H1 (cell line): Measurements from ENCODE around the gene KLF13. TPM values are rescaled to one million over a fixed set of nuclear protein-coding genes. Genes with fewer than 3 reads are reported as not detected.

Source experiments
- CTCF ChIA-PET: fragments of 300-600 bp; sonication (Branson Sonifier 250); formaldehyde crosslinking; loops from one replicate; lab custom pipeline; 2021; ENCODE audit not compliant: partially characterized antibody; lab: Charles Lee
- POLR2A ChIA-PET: fragments of 300-600 bp; sonication (Branson Sonifier 250); formaldehyde crosslinking; loops from one replicate; lab custom pipeline; 2021; ENCODE audit warnings: inconsistent platforms; ENCODE audit not compliant: partially characterized antibody; lab: Charles Lee
- DNase-seq, 2 experiments: peaks; one replicate each; pipeline versions ENCODE4 v3.0.0 to v3.0.0-alpha.2; 2010 to 2022; ENCODE audit warnings: low spot score in 2 of 2, low read depth in 1 of 2, mixed read lengths in 1 of 2
- FAIRE-seq: peaks from 2 replicates; lab custom pipeline; 2011; peaks lifted over from hg19 to GRCh38; lab: Jason Lieb, UNC
- H2AFZ ChIP-seq: 2 replicates; pipeline ENCODE4 v1.8.1; 2012; ENCODE audit warnings: low read length, inconsistent platforms
- H2AK5ac ChIP-seq: 2 replicates; pipeline ENCODE4 v1.6.1; 2013; ENCODE audit warnings: low read depth, low read length
- H2BK120ac ChIP-seq: replicated peaks from 2 replicates; pipeline ENCODE3; 2013; ENCODE audit warnings: low read depth, low read length, inconsistent platforms
- H2BK12ac ChIP-seq: 2 replicates; pipeline ENCODE4 v1.6.1; 2013; ENCODE audit warnings: low read depth, low read length
- H2BK15ac ChIP-seq: 2 replicates; pipeline ENCODE4 v1.6.1; 2013; ENCODE audit warnings: low read length
- H2BK20ac ChIP-seq: 2 replicates; pipeline ENCODE4 v1.6.1; 2013; ENCODE audit warnings: low read length
- H2BK5ac ChIP-seq: 2 replicates; pipeline ENCODE4 v1.6.1; 2013; ENCODE audit warnings: low read depth, low read length
- H3K14ac ChIP-seq: 2 replicates; pipeline ENCODE4 v1.6.1; 2013; ENCODE audit warnings: inconsistent platforms; ENCODE audit not compliant: insufficient read length
- H3K18ac ChIP-seq: 2 replicates; pipeline ENCODE4 v1.6.1; 2013; ENCODE audit warnings: low read length; ENCODE audit errors: extremely low read depth
- H3K23ac ChIP-seq: 2 replicates; pipeline ENCODE4 v1.6.1; 2013; ENCODE audit warnings: inconsistent platforms; ENCODE audit not compliant: insufficient read length
- H3K23me2 ChIP-seq: 2 replicates; pipeline ENCODE4 v1.6.1; 2013; ENCODE audit warnings: low read depth, low read length
- H3K27ac ChIP-seq: 2 replicates; pipeline ENCODE4 v1.6.1; 2011; ENCODE audit warnings: low read depth, low read length, inconsistent platforms
- H3K27me3 ChIP-seq, 4 experiments: replicated peaks in 1 of 4; 1 replicate in 1 of 4; 2 replicates in 3 of 4; pipeline versions ENCODE4 v1.6.1 to v1.8.1; 2011 to 2013; ENCODE audit warnings: low read length in 3 of 4, mild to moderate bottlenecking in 3 of 4, inconsistent platforms in 2 of 4, mixed read lengths in 2 of 4, moderate library complexity in 1 of 4; ENCODE audit not compliant: control insufficient read depth in 3 of 4, insufficient read depth in 3 of 4; ENCODE audit errors: extremely low read depth in 1 of 4
- H3K36me3 ChIP-seq, 4 experiments: 2 replicates each; pipeline versions ENCODE4 v1.6.1 to v1.8.1; 2011 to 2013; ENCODE audit warnings: mild to moderate bottlenecking in 4 of 4, low read length in 3 of 4, moderate library complexity in 2 of 4, control low read depth in 1 of 4, inconsistent platforms in 1 of 4; ENCODE audit not compliant: insufficient read depth in 4 of 4, control insufficient read depth in 2 of 4
- H3K4ac ChIP-seq: replicated peaks from 2 replicates; pipeline ENCODE3; 2013; ENCODE audit warnings: low read length, low read depth, mixed read lengths, inconsistent platforms; ENCODE audit not compliant: insufficient read length
- H3K4me1 ChIP-seq, 4 experiments: replicated peaks in 1 of 4; 1 replicate in 1 of 4; 2 replicates in 3 of 4; pipeline versions ENCODE4 v1.6.1 to v1.8.1; 2011 to 2013; ENCODE audit warnings: low read length in 3 of 4, inconsistent platforms in 2 of 4, mixed read lengths in 1 of 4; ENCODE audit not compliant: insufficient read depth in 4 of 4, control insufficient read depth in 3 of 4
- H3K4me2 ChIP-seq, 2 experiments: 2 replicates each; pipeline versions ENCODE4 v1.6.1 to v1.8.1; 2011 to 2013; ENCODE audit warnings: low read depth in 2 of 2, low read length in 2 of 2, control low read depth in 1 of 2, inconsistent platforms in 1 of 2, mild to moderate bottlenecking in 1 of 2; ENCODE audit not compliant: insufficient read depth in 1 of 2
- H3K4me3 ChIP-seq, 4 experiments: fragments of 200-600, 300-600 bp in 1 of 4; sonication (generic), shearing (Covaris generic), sonication (Bioruptor Twin) in 1 of 4; 2 replicates each; pipeline versions ENCODE4 v1.5.1 to v1.8.1; 2011 to 2016; ENCODE audit warnings: low read length in 4 of 4, low read depth in 3 of 4, control low read depth in 2 of 4, inconsistent platforms in 2 of 4, mild to moderate bottlenecking in 2 of 4, mixed read lengths in 1 of 4, moderate library complexity in 1 of 4; ENCODE audit not compliant: insufficient read depth in 2 of 4; ENCODE audit errors: extremely low read depth in 1 of 4
- H3K56ac ChIP-seq: replicated peaks from 2 replicates; pipeline ENCODE3; 2013; ENCODE audit warnings: low read depth, mild to moderate bottlenecking, mixed read lengths, low read length, inconsistent platforms; ENCODE audit not compliant: insufficient read length
- H3K79me1 ChIP-seq: 2 replicates; pipeline ENCODE4 v1.6.1; 2013; ENCODE audit warnings: low read depth, low read length, control low read depth
- H3K79me2 ChIP-seq, 2 experiments: 2 replicates each; pipeline versions ENCODE4 v1.6.1 to v1.8.1; 2012 to 2013; ENCODE audit warnings: low read length in 2 of 2, mild to moderate bottlenecking in 2 of 2, inconsistent platforms in 1 of 2; ENCODE audit not compliant: insufficient read depth in 2 of 2, control insufficient read depth in 1 of 2
- H3K9ac ChIP-seq, 4 experiments: replicated peaks in 1 of 4; 1 replicate in 1 of 4; 2 replicates in 3 of 4; pipeline versions ENCODE4 v1.6.1 to v1.8.1; 2011 to 2013; ENCODE audit warnings: low read depth in 3 of 4, low read length in 3 of 4, control low read depth in 2 of 4, mild to moderate bottlenecking in 2 of 4, moderate library complexity in 2 of 4, inconsistent platforms in 1 of 4; ENCODE audit errors: extremely low read depth in 1 of 4
- H3K9me3 ChIP-seq, 2 experiments: 2 replicates each; pipeline versions ENCODE4 v1.6.1 to v1.8.1; 2012 to 2013; ENCODE audit warnings: mild to moderate bottlenecking in 2 of 2, moderate library complexity in 2 of 2, control low read depth in 1 of 2, inconsistent platforms in 1 of 2, low read depth in 1 of 2, low read length in 1 of 2, mixed read lengths in 1 of 2; ENCODE audit not compliant: insufficient read depth in 2 of 2
- H4K20me1 ChIP-seq, 2 experiments: replicated peaks in 1 of 2; 2 replicates each; pipeline versions ENCODE3 to v1.8.1; 2011 to 2013; ENCODE audit warnings: inconsistent platforms in 2 of 2, low read length in 2 of 2, mild to moderate bottlenecking in 1 of 2; ENCODE audit not compliant: insufficient read depth in 2 of 2, control insufficient read depth in 1 of 2
- H4K5ac ChIP-seq: 2 replicates; pipeline ENCODE4 v1.6.1; 2013; ENCODE audit warnings: low read length, low read depth, mixed read lengths, inconsistent platforms; ENCODE audit not compliant: insufficient read length
- H4K8ac ChIP-seq: 2 replicates; pipeline ENCODE4 v1.8.0; 2013; ENCODE audit warnings: mild to moderate bottlenecking, moderate library complexity, low read length, inconsistent platforms; ENCODE audit not compliant: insufficient read depth; ENCODE audit errors: extremely low read depth
- H4K91ac ChIP-seq: replicated peaks from 2 replicates; pipeline ENCODE3; 2013; ENCODE audit warnings: low read length, mixed read lengths, inconsistent platforms; ENCODE audit not compliant: insufficient read length
- ASH2L ChIP-seq: fragments of 200-600, 300-600 bp; sonication (generic); IDR thresholded peaks from one replicate; pipeline ENCODE4 v1.7.1; 2017; ENCODE audit warnings: low read length
- CTBP2 ChIP-seq: IDR thresholded peaks from 2 replicates; pipeline ENCODE4 v1.7.0; 2011; ENCODE audit warnings: borderline replicate concordance, mild to moderate bottlenecking, moderate library complexity, mixed read lengths, low read length; ENCODE audit not compliant: insufficient read depth, insufficient read length
- FOSL1 ChIP-seq: IDR thresholded peaks from 2 replicates; pipeline ENCODE4 v1.6.1; 2011; ENCODE audit warnings: mild to moderate bottlenecking, low read depth, low read length, moderate library complexity; ENCODE audit not compliant: insufficient read depth
- MAFK ChIP-seq: IDR thresholded peaks from 2 replicates; pipeline ENCODE4 v1.6.1; 2012; ENCODE audit warnings: low read depth, mild to moderate bottlenecking, improper control_type of control experiment, low read length
- POLR2AphosphoS5 ChIP-seq: IDR thresholded peaks from 2 replicates; pipeline ENCODE4 v1.6.1; 2011; ENCODE audit warnings: low read depth, low read length
- RAD21 ChIP-seq, 2 experiments: IDR thresholded peaks in 1 of 2; conservative IDR thresholded peaks in 1 of 2; 2 replicates each; pipeline ENCODE4 v1.6.1; 2011; ENCODE audit warnings: low read depth in 2 of 2, low read length in 2 of 2, improper control_type of control experiment in 1 of 2, inconsistent platforms in 1 of 2, mild to moderate bottlenecking in 1 of 2, moderate library complexity in 1 of 2
- SAP30 ChIP-seq: fragments of 300-600 bp; sonication (generic); IDR thresholded peaks from 2 replicates; pipeline ENCODE4 v1.7.1; 2012; ENCODE audit warnings: low read length, moderate library complexity, mild to moderate bottlenecking, inconsistent platforms; ENCODE audit not compliant: insufficient read depth, insufficient replicate concordance
- SP2 ChIP-seq: IDR thresholded peaks from 2 replicates; pipeline ENCODE4 v1.6.1; 2012; ENCODE audit warnings: mild to moderate bottlenecking, low read length, inconsistent platforms
- TAF1 ChIP-seq: IDR thresholded peaks from 2 replicates; pipeline ENCODE4 v1.6.1; 2011; ENCODE audit warnings: mild to moderate bottlenecking, low read depth, low read length
- WGBS, 2 experiments: shearing (Covaris generic) in 1 of 2; methylation state at CpG; one replicate each; pipeline versions ENCODE4 v1.1.6 to v1.1.7; 2013 to 2015; ENCODE audit warnings: low lambda C conversion rate in 2 of 2, mixed read lengths in 2 of 2, inconsistent platforms in 1 of 2, low coverage in 1 of 2, missing lambda C conversion rate in 1 of 2; ENCODE audit not compliant: insufficient replicate concordance in 2 of 2, insufficient coverage in 1 of 2, insufficient read length in 1 of 2; ENCODE audit errors: extremely low coverage in 1 of 2, missing lambda C conversion rate in 1 of 2; 5-methylcytosine and 5-hydroxymethylcytosine counted together
- polyA plus RNA-seq, 7 experiments: library from polyadenylated mRNA; depleted of rRNA in 3 of 7; stranded (reverse) in 5 of 7; unstranded in 2 of 7; fragments of >200 nt in 5 of 7; fragments of 200-250 nt in 2 of 7; gene quantifications; 1 replicate in 5 of 7; 2 replicates in 1 of 7; 4 replicates in 1 of 7; pipeline versions ENCODE4 v1.2.1 to v1.2.3, GENCODE V29; 2011 to 2013; ENCODE audit warnings: missing spikeins in 2 of 7, mixed read lengths in 2 of 7
- total RNA-seq: library from RNA; stranded (reverse); fragmentation: NEBNext Ultra II Directional; extraction: Animal tissue kit (Norgen Biotek cat#: 25700); gene quantifications from 2 replicates; pipeline ENCODE4 v1.2.1, GENCODE V29; 2021

KLF13 gene
- total and polyA plus RNA-seq, 2 of the 8 experiments (the other 6 are each of a cell fraction or from before 2014, with no cell fraction given) = 18.3 to 33.4 TPM

DNA sequence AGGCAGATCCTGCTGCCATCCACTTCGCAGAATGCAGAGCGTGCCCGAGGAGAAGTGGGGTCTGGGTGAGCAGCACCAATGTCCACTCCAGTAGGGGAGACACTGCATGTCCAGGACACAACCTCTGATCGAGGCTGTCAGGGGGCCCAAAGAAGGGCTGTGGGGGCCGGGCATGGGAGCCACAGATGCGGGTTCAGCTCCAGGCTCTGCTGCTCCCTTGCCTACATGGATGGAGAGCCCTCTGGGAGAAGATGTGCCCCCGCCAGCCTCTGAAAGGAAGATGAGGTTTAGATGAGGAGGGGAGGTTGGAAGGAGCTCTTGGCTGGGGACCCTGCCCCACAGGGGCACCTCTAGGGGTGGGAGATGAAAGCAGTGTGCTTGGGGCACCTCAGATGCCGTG lies 75.4 kb downstream of the KLF13 start:
- Histone ChIP-seq H3K4ac (no peak overlapping the region), H3K9me3 (no peaks in the 10 kb centered on the region; a peak in 1 of 4 replicates), H3K23me2 (no peaks in the 10 kb centered on the region), H4K20me1 (no peaks in the 10 kb centered on the region), H3K23ac (no peak overlapping the region), H3K18ac (no peak overlapping the region), H3K56ac (no peak overlapping the region), H3K27me3 (no peaks in the 10 kb centered on the region; a peak in 2 of 7 replicates), H2BK12ac (no peak overlapping the region)
- POLR2A ChIA-PET = interaction anchor here (1.7 kb wide), 1 partner anchor 36 kb away, joined by 5 read pairs; no protein-coding TSS in a partner anchor
- DNase-seq = no peak
- no peak for TF ChIP-seq MAFK
- no peak for TF ChIP-seq RAD21 (IDR thresholded peaks at IDR 0.05 in 1 of 2, conservative IDR thresholded peaks at IDR 0.05 in 1 of 2; ENCODE audit: low read depth in 2 of 2, low read length in 2 of 2)
- TF ChIP-seq FOSL1 = no peak
- TF ChIP-seq SAP30 = no peak
- TF ChIP-seq CTBP2 = no peak
- no peak for TF ChIP-seq POLR2AphosphoS5
- TF ChIP-seq ASH2L = no peak
- TF ChIP-seq TAF1 = no peak
- no peak for TF ChIP-seq SP2
- TF ChIP-seq, all 59 proteins: peak for 0
- H3K4me2 ChIP-seq = no peak overlapping the region
- H3K4me1 ChIP-seq = peaks cover 0 to 17% (median 8%) of the 10 kb centered on the region in 4 experiments; a peak in 4 of 7 replicates
- no peak overlapping the region for H3K4me3 ChIP-seq
- 88% methylated on average over 8 of the region's 8 CpGs; no CpG with 5 or more reads in 1 of the 2 experiments for WGBS, 2 experiments
- H2AK5ac ChIP-seq = no peak overlapping the region
- H4K8ac ChIP-seq = no peak overlapping the region
- peak overlapping the region; percentile 13 for H4K91ac ChIP-seq
- CTCF ChIA-PET = interaction anchor here (0.9 to 1.9 kb wide), 2 partner anchors 33 to 36 kb away, joined by 5 to 12 read pairs; no protein-coding TSS in a partner anchor
- no peak overlapping the region for H3K27ac ChIP-seq
- no peak overlapping the region for H2BK20ac ChIP-seq
- H3K36me3 ChIP-seq = no peaks in the 10 kb centered on the region
- no peak overlapping the region for H4K5ac ChIP-seq
- H2BK15ac ChIP-seq = peak overlapping the region; percentile 88; the same call in 1 of the 2 replicates
- no peak overlapping the region for H2BK5ac ChIP-seq
- H2AFZ ChIP-seq = no peak overlapping the region
- FAIRE-seq = no peak
- H3K9ac ChIP-seq = no peak overlapping the region
- no peak overlapping the region for H2BK120ac ChIP-seq
- no peaks in the 10 kb centered on the region for H3K79me1 ChIP-seq
- H3K14ac ChIP-seq = no peak overlapping the region
- no peaks in the 10 kb centered on the region for H3K79me2 ChIP-seq
